Measurements from ENCODE around the gene DPH6.
"Not testable (repeated sequence)": the region's sequence is repeated elsewhere in the genome, so short reads cannot be mapped to it uniquely, and the experiment has no call there.

DPH6 gene

DNA sequence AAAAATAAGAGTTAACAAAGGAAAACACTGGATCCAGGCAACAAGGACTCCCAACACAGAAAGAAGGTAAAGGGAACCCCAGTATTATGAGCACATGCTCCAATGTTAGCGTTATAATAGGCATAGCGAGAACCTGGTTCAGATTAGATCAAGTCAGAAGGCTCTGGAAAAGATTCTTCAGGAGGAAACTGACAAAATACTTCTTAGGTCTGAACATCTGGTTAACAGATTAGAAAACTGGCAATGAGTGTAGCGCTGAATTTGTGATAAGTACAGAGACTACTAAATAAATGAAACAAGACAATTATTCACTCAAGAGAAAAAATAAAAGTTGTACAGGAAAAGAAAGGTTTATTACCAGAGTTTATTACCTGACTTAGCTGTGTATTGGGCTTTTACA is 146.1 kb downstream of the DPH6 start:
- H3K27me3 Mint-ChIP-seq = no peaks in the 10 kb centered on the region
- no peaks in the 10 kb centered on the region for H3K4me1 Mint-ChIP-seq
- CTCF ChIA-PET = no interaction called here
- H3K4me3 Mint-ChIP-seq = no peak overlapping the region
- H3K36me3 Mint-ChIP-seq = no peaks in the 10 kb centered on the region
- H3K27ac Mint-ChIP-seq = no peak overlapping the region
- no peaks in the 10 kb centered on the region for H3K9me3 Mint-ChIP-seq
- DNase-seq = no peak

DNA sequence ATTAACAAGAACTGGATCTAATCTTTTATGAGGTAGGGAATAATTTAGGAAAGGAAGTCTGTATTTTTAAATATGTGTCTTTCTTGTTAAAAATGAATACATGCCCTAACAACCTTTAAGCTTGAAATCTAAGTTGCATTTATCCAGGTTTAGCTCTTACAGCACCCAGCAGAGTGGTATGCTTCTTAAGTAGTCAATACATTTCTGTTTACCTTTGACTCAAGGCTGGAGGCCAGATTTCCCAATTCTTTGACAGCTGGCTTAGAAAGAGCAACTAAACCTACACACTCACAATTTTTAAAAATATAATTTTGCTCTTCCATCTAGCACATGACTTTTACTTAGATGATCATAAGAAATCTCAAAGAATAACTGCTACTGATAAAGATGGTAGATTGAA is 148.9 kb downstream of the DPH6 start:
- CTCF ChIA-PET = no interaction called here
- Mint-ChIP-seq H3K4me3 (no peak overlapping the region), H3K27me3 (no peaks in the 10 kb centered on the region), H3K4me1 (no peaks in the 10 kb centered on the region), H3K9me3 (no peaks in the 10 kb centered on the region), H3K36me3 (no peaks in the 10 kb centered on the region), H3K27ac (no peak overlapping the region)
- no peak for DNase-seq

- H3K27me3 Mint-ChIP-seq = no peaks in the 10 kb centered on the region
- peaks cover 4% of the 10 kb centered on the region for H3K9me3 Mint-ChIP-seq
- H3K4me3 Mint-ChIP-seq = no peak overlapping the region
- no peaks in the 10 kb centered on the region for H3K4me1 Mint-ChIP-seq
- CTCF ChIA-PET = no interaction called here
- no peak for DNase-seq
- H3K36me3 Mint-ChIP-seq = no peaks in the 10 kb centered on the region
- no peak overlapping the region for H3K27ac Mint-ChIP-seq
Observed at GRCh38 chr15:35394416-35394815, 151.5 kb downstream of the DPH6 start.

DNA sequence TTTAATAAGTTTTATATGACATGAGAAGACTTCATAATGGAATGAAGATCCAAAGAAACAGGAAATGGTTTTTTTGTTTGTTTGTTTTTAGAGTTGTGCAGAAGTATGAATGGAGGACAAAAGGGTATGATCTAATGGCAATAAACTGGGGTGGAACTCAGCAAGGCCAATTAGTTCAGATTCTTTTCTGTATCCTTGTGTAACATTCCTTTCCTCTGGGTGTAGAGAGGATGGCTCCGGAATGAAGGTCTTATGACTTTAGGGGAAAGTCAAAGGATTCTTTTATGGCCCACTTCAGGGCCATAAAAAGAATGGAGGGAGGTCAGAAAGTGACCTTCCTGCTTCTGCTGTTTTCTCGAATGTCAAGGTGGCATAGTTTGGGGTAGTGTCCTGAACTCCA is 152.6 kb downstream of the DPH6 start:
- Mint-ChIP-seq H3K27me3 (no peaks in the 10 kb centered on the region), H3K36me3 (no peaks in the 10 kb centered on the region), H3K9me3 (peaks cover 5% of the 10 kb centered on the region), H3K4me3 (no peak overlapping the region), H3K4me1 (no peaks in the 10 kb centered on the region), H3K27ac (no peak overlapping the region)
- no peak for DNase-seq
- CTCF ChIA-PET = no interaction called here

DNA sequence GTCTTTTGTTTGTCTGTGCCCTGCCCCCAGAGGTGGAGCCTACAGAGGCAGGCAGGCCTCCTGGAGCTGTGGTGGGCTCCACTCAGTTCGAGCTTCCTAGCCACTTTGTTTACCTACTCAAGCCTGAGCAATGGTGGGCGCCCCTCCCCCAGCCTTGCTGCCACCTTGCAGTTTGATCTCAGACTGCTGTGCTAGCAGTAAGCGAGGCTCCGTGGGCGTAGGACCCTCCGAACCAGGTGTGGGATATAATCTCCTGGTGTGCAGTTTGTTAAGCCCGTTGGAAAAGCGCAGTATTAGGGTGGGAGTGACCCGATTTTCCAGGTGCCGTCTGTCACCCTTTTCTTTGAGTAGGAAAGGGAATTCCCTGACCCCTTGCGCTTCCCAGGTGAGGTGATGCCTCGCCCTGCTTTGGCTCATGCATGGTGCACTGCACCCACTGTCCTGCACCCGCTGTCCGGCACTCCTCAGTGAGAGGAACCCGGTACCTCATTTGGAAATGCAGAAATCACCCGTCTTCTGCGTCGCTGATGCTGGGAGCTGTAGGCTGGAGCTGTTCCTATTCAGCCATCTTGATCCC is 154.5 kb downstream of the DPH6 start:
- H3K27ac Mint-ChIP-seq, H3K36me3 Mint-ChIP-seq, H3K27me3 Mint-ChIP-seq, CTCF ChIA-PET, H3K4me3 Mint-ChIP-seq, DNase-seq, H3K9me3 Mint-ChIP-seq, H3K4me1 Mint-ChIP-seq: not testable (repeated sequence)

- peaks cover 2% of the 10 kb centered on the region for H3K36me3 Mint-ChIP-seq
- H3K27ac Mint-ChIP-seq = no peak overlapping the region
- H3K4me1 Mint-ChIP-seq = no peaks in the 10 kb centered on the region
- no peaks in the 10 kb centered on the region for H3K9me3 Mint-ChIP-seq
- no peaks in the 10 kb centered on the region for H3K27me3 Mint-ChIP-seq
- CTCF ChIA-PET = no interaction called here
- no peak overlapping the region for H3K4me3 Mint-ChIP-seq
- DNase-seq = no peak
Observed at GRCh38 chr15:35383506-35383905, 162.5 kb downstream of the DPH6 start.

DNA sequence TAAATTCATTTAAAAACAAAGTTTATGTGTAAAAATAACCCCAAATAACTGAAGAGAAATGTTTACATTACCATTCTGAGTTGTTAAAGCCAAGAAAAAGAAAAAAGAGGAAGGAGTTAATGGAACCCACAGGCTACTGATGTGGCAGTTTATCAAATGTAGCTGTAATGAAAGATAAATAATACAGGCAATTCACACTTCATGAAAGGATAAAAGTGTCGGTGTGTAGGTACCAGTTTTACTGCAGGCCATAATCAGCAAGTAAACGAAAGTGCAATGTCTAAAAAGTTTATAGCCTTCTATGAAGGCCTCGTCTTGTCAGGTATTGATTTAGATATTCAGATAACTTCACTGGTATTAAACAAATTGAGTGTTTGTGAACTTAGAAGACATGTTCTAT is 164.6 kb downstream of the DPH6 start:
- CTCF ChIA-PET = no interaction called here
- no peaks in the 10 kb centered on the region for H3K27me3 Mint-ChIP-seq
- H3K4me1 Mint-ChIP-seq = no peaks in the 10 kb centered on the region
- H3K4me3 Mint-ChIP-seq = no peak overlapping the region
- H3K27ac Mint-ChIP-seq = no peak overlapping the region
- peaks cover 6% of the 10 kb centered on the region for H3K36me3 Mint-ChIP-seq
- DNase-seq = no peak
- peaks cover 2% of the 10 kb centered on the region for H3K9me3 Mint-ChIP-seq

DNA sequence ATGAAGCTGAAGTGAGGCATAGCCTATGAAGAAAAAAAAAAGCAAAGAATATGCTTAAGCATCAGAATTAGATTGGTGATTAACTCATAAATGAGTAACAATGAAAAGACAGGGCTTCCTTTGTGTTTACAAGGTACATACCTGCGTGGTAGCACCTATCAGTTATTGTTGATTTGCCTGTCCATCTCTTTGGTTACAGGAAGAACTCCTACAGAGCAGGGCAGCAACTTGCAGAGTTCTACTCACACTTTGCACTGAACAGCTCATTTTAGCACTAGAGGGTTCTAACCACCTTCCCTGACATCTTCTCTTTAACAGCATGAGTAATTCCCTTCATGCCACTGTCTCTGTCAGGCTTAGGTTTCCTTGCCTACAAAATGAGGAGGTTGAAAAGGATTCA is 166.0 kb downstream of the DPH6 start:
- DNase-seq = no peak
- no peaks in the 10 kb centered on the region for H3K27me3 Mint-ChIP-seq
- peaks cover 6% of the 10 kb centered on the region for H3K36me3 Mint-ChIP-seq
- no peak overlapping the region for H3K4me3 Mint-ChIP-seq
- H3K9me3 Mint-ChIP-seq = peaks cover 2% of the 10 kb centered on the region
- no peak overlapping the region for H3K27ac Mint-ChIP-seq
- CTCF ChIA-PET = no interaction called here
- H3K4me1 Mint-ChIP-seq = no peaks in the 10 kb centered on the region

- H3K4me3 Mint-ChIP-seq, H3K9me3 Mint-ChIP-seq, H3K27ac Mint-ChIP-seq, H3K36me3 Mint-ChIP-seq, H3K27me3 Mint-ChIP-seq, CTCF ChIA-PET, DNase-seq, H3K4me1 Mint-ChIP-seq: not testable (repeated sequence)
Observed at GRCh38 chr15:35378454-35378853, 167.5 kb downstream of the DPH6 start.

DNA sequence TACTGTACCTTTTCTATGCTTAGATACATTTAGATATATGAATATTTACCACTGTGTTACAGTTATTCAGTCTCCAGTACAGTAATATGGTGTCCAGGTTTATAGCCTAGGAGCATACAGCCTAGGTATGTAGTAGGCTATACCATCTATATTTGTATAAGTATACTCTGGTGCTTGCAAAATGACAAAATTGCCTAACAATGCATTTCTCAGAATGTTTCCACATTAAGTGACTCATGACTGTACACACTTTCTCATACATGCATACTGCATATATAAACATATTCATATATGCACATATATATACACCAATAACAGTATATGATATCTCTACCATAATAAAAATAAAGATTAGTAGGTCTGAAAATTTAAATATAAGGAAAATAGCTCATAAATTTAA is 169.3 kb downstream of the DPH6 start:
- CTCF ChIA-PET = no interaction called here

GRCh38 chr15:35374661-35375060 is 171.3 kb downstream of the DPH6 start:
- H3K4me1 Mint-ChIP-seq = no peaks in the 10 kb centered on the region
- no peak for DNase-seq
- peaks cover 9% of the 10 kb centered on the region for H3K36me3 Mint-ChIP-seq
- CTCF ChIA-PET = no interaction called here
- no peak overlapping the region for H3K4me3 Mint-ChIP-seq
- H3K27ac Mint-ChIP-seq = no peak overlapping the region
- H3K27me3 Mint-ChIP-seq = no peaks in the 10 kb centered on the region
- H3K9me3 Mint-ChIP-seq = peaks cover 2% of the 10 kb centered on the region

More for the DNA sequence above, 169.3 kb downstream of the DPH6 start:
- H3K27me3 Mint-ChIP-seq = no peaks in the 10 kb centered on the region
- H3K36me3 Mint-ChIP-seq = peaks cover 9% of the 10 kb centered on the region
- no peak overlapping the region for H3K4me3 Mint-ChIP-seq
- peaks cover 2% of the 10 kb centered on the region for H3K9me3 Mint-ChIP-seq
- no peak overlapping the region for H3K27ac Mint-ChIP-seq
- H3K4me1 Mint-ChIP-seq = no peaks in the 10 kb centered on the region
- DNase-seq = no peak

- no peaks in the 10 kb centered on the region for H3K4me1 Mint-ChIP-seq
- DNase-seq = no peak
- CTCF ChIA-PET = no interaction called here
- peaks cover 31% of the 10 kb centered on the region for H3K9me3 Mint-ChIP-seq
- H3K4me3 Mint-ChIP-seq = no peak overlapping the region
- H3K27ac Mint-ChIP-seq = no peak overlapping the region
- H3K36me3 Mint-ChIP-seq = no peaks in the 10 kb centered on the region
- no peaks in the 10 kb centered on the region for H3K27me3 Mint-ChIP-seq
Observed at GRCh38 chr15:35362195-35362829, 183.7 kb downstream of the DPH6 start.

GRCh38 chr15:35358824-35359223 is 187.1 kb downstream of the DPH6 start:
- Mint-ChIP-seq H3K4me1 (no peaks in the 10 kb centered on the region), H3K4me3 (no peak overlapping the region), H3K9me3 (peaks cover 41% of the 10 kb centered on the region), H3K27me3 (no peaks in the 10 kb centered on the region), H3K27ac (no peak overlapping the region), H3K36me3 (no peaks in the 10 kb centered on the region)
- no peak for DNase-seq
- CTCF ChIA-PET = no interaction called here

DNA sequence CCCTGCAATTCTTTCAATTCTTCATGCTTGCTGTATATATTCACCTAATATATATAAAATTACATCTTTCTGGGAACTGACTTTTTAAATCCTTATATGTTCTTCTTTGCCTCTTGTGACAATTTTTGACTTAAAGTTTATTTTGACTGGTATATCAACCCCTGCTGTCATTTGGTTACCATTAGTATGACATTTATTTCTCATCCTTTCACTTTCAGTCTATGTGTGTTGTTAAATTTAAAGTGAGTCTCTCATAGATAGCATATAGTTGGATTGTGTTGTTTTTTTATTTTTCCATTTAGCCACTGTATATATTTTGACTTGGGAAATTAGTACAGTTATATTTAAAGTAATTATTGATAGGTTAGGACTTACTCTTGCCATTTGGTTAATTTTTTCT is 194.9 kb downstream of the DPH6 start:
- peaks cover 17% of the 10 kb centered on the region for H3K9me3 Mint-ChIP-seq
- CTCF ChIA-PET = no interaction called here

GRCh38 chr15:35349916-35350315 is 196.0 kb downstream of the DPH6 start:
- H3K9me3 Mint-ChIP-seq = peaks cover 7% of the 10 kb centered on the region
- H3K27me3 Mint-ChIP-seq = no peaks in the 10 kb centered on the region
- CTCF ChIA-PET = no interaction called here
- H3K4me1 Mint-ChIP-seq = no peaks in the 10 kb centered on the region
- no peaks in the 10 kb centered on the region for H3K36me3 Mint-ChIP-seq
- no peak overlapping the region for H3K27ac Mint-ChIP-seq
- no peak for DNase-seq
- no peak overlapping the region for H3K4me3 Mint-ChIP-seq

More for the DNA sequence above, 194.9 kb downstream of the DPH6 start:
- H3K4me3 Mint-ChIP-seq = no peak overlapping the region
- H3K4me1 Mint-ChIP-seq = no peaks in the 10 kb centered on the region
- DNase-seq = no peak
- H3K36me3 Mint-ChIP-seq = no peaks in the 10 kb centered on the region
- no peak overlapping the region for H3K27ac Mint-ChIP-seq
- no peaks in the 10 kb centered on the region for H3K27me3 Mint-ChIP-seq

DNA sequence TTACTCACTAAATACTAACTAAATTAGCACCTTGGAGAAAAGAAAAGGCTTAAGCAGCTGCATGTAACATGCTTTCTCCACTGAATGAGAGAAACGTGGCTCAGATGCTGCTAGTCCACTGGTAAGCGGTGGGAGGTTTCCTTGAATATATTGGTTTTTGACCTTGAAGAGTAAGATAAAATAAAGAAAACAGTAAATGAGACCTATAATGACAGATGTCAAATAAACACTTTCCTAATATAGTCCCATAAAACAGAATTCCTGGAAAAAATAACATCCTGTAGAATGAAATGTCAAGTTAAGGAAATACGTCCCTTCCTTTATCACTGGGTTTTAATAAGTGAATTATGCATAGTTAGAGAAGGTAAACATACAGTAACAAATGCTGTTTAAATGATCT is 215.0 kb downstream of the DPH6 start:
- Mint-ChIP-seq H3K4me1 (no peaks in the 10 kb centered on the region), H3K27ac (no peak overlapping the region), H3K27me3 (no peaks in the 10 kb centered on the region), H3K9me3 (no peaks in the 10 kb centered on the region), H3K4me3 (no peak overlapping the region), H3K36me3 (no peaks in the 10 kb centered on the region)
- no peak for DNase-seq
- CTCF ChIA-PET = no interaction called here

All from activated naive CD4-positive, alpha-beta T cell treated with anti-CD3 and anti-CD28 coated beads, Interleukin-2, amount 10 ng/mL, durations not matched to agents 7 days and 5 days (primary cell).